HG02642 (cell line): ENCODE results near the gene RBM15.

ENCODE experiments used
- ATAC-seq: cut with Tn5 transposase; IDR thresholded peaks from one replicate; pipeline ENCODE4 v1.9.1; 2021; ENCODE audit warnings: mild to moderate bottlenecking; ENCODE audit not compliant: unreplicated experiment, poor library complexity

The RBM15 gene, protein sequence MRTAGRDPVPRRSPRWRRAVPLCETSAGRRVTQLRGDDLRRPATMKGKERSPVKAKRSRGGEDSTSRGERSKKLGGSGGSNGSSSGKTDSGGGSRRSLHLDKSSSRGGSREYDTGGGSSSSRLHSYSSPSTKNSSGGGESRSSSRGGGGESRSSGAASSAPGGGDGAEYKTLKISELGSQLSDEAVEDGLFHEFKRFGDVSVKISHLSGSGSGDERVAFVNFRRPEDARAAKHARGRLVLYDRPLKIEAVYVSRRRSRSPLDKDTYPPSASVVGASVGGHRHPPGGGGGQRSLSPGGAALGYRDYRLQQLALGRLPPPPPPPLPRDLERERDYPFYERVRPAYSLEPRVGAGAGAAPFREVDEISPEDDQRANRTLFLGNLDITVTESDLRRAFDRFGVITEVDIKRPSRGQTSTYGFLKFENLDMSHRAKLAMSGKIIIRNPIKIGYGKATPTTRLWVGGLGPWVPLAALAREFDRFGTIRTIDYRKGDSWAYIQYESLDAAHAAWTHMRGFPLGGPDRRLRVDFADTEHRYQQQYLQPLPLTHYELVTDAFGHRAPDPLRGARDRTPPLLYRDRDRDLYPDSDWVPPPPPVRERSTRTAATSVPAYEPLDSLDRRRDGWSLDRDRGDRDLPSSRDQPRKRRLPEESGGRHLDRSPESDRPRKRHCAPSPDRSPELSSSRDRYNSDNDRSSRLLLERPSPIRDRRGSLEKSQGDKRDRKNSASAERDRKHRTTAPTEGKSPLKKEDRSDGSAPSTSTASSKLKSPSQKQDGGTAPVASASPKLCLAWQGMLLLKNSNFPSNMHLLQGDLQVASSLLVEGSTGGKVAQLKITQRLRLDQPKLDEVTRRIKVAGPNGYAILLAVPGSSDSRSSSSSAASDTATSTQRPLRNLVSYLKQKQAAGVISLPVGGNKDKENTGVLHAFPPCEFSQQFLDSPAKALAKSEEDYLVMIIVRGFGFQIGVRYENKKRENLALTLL

DNA sequence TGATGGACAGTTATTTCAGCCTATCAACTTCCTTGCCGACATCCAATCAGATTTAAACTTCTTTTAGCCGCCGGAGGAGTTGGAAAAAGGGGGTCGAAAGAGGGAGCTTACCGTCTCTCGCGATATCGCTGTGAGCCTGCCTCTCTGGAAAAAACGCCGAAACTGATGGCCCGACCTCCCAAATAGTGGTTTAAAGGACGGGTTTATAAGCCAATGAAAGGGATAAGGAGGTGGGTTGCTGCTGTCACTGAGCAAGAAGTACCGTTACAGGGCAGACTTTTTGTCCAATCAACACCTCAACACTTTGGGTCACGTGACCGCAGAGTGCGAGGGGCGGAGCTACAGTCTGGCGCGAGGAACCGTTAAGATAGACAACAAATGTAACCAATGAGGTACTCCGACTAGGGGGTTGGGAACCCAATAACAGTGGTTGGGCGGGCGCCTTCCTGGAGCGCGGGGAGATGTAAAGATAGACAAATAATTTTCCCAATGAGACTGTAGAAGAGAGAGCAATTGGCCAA lies at the start of gene RBM15:
Gene RBM15, plus strand, starts transcription at position 492 of the 521 bp plus-strand sequence. Its CDS starts 29 bp downstream, at position 521.
- peak; percentile 72 for ATAC-seq

DNA sequence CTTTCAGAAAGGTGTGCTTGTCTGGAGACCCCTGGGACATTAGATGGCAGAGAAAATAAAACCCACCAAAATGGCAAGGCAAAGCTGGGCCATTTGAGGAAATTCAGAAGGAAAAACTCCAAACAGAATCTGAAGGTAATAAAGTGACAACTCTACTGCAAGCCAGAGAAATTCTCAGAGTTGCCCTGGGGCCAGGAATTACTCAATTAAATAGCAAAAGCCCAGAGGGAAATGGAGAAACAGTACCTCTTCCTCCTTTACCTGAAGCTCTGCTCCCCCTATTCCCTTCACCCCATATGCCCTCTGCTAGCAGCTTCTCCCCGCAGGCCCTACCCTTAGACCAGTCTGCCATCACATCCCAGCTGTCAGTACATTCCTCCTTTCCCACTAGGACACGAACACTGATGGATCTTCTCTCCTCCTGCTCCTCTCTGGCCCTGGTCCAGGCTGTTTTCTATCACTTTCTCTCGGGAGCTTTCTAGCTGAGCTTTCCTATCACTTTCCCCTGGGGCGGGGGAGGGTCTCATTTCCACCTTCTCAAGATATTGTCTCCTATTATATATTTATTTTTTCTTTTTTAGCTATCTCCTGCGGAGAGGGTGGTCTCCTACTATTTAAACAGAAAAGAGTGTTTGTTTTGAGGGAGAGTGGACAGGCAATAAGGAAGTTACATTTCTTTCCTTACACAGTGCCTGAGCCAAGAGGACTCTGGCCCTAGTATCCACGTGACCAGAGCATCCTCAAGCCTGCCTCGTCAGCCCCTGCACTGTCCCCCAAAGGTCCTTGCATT lies 47.7 kb upstream of the RBM15 start:
- ATAC-seq: no peak

DNA sequence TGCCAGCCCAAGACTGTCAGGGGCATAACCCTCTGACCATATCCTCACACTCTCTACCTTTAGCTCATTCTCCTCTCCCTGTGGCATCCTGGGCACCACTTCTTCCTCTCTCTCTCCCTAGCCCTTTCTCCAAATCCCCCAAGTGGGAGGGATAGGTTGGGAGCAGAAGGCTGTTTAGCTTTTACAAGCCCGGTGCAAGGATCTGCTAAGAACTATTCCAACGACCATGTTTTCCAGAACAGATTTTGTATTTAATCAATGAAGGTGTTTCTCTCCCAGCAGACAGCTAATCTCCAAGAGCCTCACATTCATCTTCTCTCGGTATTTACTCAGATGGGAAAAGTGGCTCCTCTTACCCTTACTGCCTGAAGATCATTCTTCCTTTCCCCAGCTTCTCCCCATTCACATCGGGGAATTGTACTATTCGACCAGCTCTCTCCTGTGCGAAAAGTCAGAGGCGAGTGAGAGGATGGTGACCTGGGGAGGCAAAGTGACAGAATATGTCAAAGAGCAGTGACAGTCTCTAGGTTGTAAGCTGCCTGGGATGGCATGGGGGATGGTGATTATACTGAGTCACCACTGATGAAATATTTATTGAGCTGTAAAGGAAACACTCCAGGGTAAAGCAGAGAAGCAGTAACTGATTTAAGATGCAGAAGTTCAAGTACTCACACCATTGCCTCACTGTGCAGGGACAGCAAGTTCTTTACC lies 47.0 kb upstream of the RBM15 start:
- no peak for ATAC-seq

DNA sequence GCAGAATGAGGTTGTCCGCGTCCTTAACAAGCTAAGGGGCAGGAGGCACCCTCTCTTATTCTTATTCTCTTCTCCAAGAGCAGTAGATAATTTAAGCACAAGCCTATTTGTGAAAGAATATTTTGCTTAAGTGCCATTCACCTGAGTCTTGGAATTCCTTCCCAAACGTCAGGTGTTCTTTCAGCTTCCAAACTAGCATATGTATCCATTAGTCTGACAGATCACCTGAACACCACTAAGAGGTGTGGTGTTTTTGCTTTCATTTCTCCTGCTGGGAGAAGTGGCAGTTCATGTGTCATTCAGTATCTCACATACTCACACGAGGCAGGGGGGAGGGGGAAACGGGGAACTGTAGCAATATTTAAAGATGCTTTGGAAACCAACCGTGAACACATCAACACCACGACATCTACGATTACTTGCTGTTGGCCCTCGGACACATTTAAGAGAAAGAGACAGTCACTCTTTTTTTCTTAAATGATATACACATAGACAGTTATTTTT lies 45.5 kb upstream of the RBM15 start:
- no peak for ATAC-seq

DNA sequence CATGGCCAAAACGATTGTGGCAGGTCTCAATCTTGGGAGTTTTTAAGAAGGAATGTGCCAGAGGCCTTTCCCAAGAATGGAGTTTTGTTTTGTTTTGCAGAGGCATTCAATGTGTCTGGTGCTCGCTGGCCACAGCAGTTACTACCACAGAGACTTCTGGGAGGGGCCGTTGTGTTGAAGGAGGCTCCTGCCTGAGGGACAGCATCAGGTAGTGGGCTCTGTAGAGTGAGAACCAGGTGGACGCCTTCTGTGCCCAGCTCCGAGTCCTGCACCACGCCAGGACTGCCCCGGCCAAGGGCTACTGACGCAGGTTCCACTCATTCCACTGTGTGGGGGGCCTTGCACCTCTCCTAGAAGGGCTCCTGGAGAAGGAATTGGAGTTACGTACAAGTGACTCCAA lies 44.9 kb upstream of the RBM15 start:
- ATAC-seq: no peak

DNA sequence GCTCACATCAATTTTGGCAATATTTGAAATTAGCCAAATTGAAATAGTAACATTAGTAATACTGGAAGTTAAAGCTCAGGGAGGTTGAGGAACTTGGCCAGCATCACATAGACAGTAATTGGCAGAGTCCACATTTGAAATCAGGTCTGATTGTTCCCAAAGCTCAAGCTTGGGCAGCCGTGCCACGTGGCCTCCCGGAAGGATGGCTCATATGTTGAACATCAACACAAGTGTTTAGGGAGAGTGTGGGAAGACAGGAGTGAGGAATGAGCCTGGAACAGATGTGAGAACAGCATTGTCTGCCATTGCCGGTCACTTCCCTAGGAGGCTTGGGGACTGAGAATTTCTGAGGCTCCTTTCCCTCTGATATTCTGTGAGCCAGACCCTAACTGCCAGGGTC lies 40.2 kb upstream of the RBM15 start:
- ATAC-seq: no peak

DNA sequence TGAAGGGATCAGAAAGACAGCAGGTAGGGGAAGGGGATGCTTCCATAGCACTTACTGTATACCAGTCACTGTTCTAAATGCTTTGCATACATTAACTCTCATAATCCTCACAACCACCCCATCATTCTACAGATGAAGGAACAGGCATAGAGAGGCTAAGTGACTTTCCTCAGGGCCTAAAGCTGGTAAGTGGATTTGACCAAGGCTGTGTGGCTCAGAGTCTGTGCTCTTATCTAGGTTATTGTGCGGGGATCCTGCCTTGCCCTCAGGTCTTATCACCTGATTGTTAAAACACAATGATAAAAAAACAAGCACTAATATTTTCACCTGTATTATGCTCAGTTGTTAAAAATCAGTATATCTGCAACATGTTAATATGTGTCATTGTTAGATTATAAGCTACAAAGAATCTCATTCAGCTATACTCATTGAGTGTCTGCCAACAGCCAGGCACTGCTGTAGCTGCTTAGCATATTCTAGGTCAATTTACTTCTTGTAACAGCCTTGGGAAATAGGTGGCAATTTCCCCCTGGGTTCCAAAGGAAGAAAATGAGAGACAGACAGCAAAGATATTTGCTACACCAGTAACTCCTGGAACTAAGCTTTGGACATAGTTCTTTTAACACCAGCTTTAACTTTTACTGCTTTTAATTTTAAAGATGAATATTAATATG lies 38.6 kb upstream of the RBM15 start:
- ATAC-seq: no peak

DNA sequence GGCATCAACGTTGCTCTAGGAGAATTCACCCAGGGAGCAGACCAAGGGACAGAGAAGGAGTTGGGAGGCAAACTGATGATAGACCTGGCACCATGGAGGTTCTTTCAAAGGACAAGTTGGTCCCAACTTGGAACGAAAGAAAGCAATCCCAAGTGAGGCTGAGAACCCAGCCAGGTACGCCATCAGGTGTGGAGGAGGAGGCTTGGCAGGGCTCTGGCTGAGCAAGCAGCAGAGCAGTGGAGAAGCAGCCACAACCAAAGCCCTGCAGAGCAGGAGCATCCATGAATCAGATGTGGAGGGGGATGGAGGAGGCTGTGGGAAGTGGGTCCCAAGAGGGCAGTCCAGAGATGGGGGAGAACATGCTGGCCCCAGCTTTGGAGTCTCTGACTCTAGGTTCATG lies 36.3 kb upstream of the RBM15 start:
- ATAC-seq: no peak

DNA sequence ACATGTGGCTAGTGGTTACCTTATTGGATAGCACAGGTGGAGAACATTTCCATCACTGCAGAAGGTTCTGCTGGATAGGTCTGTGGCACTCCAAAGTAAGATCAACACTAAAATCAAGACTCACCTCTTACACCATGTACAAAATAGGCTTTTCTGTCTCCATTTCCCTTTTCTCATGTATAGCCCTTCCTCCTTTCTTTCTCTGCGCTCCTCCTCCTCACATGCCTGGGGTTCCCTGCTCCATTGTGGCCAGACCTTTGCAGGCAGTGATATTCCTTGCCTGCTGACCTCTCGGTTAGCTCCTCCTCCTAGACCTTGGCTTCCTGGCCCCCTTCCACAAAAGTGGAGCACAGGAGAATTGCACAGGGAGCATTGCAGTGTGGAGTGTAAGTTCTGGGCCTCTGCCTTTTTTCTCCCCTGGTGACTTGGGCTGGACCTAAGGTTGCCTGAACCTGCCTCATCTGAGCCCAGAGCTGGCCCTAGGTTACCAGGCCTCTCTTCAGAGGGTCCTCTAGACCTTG lies 33.2 kb upstream of the RBM15 start:
- no peak for ATAC-seq

DNA sequence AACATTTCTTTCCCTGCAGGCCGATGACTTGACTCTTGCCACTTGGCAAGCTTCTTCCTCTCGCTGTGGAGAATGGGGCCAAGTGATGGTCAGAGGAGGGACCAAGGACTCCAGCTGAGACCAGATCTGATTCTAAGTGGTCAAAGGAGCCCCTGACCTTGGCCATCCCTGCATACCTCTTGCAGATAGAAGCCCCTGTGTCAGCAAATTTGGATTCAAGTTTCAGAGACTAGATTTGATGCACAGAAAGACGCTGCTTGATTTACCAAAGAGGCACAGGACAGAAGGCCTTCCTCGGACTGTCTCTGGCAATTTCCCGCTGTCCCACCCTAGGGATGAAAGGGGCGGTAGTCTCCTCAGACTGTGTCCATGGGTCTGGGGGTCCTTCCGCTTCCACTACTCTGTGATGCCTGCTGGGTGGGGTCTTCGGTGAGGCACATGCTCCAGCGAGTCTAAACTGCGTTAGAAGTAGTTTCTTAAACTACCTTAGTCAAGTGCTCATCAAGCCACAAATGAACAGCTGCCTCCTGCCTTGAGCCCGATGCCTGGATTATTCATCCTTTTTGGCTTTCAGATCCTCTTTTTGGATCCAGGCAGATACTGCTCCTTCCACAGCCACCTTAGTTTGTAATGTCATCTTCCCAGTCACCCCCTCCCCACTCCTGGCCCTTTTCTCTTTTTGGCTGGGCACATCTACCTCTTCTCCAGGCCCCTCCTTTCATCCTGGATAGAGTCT lies 31.8 kb upstream of the RBM15 start:
- no peak for ATAC-seq

DNA sequence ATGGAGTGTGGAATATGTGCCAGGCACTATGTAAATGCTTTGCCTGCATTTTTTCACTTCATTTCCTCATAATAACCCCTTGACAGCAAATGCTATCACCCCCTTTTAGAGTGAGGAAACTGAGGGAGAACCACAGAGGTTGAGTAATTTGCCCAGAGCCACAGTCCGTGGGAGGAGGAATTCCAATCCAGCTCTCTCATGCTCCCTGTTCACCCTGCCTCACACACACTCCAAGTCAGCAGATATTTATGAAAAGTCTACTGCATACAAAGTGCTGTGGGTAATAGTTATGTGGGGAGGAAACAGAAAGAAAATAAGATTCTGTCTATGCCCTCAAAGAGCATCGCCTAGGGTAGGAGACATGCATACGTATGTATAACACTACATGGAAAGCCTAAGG lies 30.9 kb upstream of the RBM15 start:
- no peak for ATAC-seq

DNA sequence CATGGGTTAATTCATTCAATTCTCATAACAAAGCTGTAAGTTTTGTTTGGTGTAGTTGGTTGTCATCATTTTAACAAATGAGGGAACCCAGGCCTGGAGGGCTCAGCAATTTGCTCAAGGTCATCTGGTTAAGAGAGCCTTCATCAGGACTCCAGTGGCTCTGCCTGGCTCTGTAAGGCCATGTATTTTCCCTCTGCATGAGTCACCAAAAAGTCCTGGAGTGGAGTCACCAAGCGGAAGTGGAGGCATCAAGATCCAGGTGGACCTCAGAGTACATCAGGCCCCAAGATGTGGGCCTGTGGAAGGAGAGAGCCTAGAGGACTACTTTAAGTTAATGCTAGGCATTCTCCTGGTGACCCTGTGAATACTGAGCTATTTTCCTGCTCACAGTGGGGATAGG lies 30.0 kb upstream of the RBM15 start:
- no peak for ATAC-seq

DNA sequence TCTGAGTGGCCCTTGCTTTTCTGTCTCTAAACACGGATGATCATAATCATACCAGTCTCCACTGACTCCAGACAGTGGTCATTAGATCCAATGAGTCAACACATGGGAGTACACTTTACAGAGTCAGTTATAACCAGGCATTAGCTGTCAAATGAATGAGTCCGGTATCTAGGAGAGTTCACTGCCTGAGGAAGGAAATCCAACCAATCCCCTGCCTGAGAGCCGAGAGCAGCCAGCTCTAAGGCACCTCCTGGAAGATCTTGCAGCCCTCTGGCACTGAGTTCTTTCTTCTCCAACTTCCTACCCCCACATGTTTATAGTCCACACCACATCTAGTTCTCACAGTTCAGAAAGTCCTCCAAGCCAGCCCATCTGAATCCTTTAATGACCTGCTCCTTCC lies 29.4 kb upstream of the RBM15 start:
- ATAC-seq: no peak

DNA sequence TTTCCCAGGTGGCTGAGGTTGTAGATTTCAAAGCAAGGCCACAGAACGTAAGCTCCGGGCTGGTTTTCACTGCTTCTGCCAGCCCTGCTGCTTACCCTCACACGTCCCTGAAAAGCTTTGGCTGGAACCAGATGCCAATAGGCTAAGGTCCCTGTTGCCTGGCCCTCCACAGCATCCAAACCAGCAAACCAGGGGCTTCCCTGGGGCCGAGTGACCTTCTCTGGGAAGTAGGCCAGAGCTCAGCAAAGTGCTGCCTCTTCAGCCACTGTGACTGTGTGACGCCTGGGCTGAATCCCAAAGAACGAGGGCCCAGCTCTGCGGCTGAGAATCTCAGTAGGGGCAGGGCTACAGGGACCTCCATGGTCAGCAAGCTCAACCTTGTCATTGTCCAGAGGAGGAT lies 28.9 kb upstream of the RBM15 start:
- ATAC-seq: no peak

DNA sequence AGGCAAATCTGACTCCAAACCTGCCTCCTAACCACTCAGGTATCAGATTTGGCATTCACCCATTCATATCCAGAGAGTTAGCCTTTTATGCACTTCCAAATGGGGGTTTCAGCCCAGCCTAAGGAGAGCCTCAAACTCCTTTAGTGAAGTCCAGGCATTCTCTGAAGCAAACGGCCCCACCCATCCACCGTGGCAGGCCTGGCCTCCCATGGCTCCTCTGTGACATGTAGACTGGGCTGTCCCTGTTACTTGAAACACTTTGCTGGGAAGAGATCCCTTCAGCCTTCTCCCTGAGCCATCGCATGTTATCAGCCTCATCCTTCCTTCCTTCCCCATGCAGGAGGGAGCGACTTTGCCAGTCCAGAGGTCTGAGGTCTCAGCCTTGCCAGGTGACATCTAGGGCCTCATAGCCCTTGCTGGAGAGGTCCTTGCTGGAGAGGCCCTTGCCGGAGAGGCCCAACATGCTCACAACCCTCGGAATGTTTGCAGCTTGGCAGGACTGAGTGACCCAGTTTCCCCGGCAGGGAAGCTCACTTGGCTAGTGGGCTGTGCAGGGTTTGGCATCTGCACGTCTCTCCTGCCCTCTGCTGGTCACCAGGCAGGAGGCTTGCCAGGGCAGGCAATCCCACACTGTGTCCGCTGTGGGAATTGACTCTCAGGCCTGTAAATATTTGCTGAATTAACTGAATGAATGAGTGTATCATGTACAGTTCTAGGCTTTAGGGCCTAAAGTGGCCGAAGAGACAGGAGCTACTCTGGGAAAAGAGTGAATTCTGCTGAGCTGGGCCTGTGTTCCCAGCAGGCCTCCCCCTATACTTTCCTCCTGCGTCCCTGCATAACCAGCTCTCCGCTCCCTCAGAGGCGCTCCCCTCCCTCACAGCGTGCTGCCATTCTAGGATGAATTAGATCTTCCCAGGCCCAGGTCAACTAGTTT lies 26.7 kb upstream of the RBM15 start:
- peak; percentile 62 for ATAC-seq

DNA sequence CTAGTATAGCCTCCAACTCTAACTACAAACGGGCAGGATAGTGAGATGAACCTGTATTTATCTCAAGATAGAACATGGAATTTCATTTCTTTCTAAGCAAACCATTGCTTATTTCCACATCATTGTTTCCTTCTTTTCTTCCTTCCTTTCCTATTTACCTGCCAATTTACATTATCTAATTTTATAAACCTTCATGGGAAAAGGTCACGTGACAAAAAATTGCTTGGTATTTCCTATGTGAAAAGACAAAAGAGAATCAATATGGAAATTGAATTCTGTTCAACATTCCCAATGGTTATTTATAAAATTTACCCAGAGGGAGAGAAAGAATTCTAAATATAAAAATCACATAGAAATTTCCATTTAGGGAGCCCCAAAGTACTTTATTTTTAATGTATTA lies 22.4 kb upstream of the RBM15 start:
- ATAC-seq: no peak

DNA sequence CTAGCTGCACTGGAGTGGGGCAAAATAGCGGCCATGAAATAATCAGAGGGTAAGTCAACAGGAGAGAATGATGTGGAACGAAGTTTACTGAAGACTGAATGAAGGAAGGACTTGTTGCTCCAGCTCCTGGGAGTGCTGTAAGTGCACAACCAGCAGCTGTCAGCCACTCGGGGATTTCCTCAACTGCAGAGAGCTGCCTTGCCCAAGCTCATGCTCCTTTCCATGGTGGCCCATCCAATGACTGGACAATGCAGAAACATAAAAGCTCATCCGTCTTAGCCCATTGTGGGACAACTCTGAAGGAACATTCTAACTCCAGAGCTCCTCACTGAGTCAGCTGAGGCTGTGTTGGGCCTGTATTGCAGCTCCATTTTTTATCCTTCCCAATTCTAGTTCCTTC lies 21.1 kb upstream of the RBM15 start:
- no peak for ATAC-seq
